GM21529 (cell line): ENCODE measurements around the gene FDXR.
A peak's percentile ranks its signal among the peaks of the same experiment; 100 is the strongest.
"Not testable (repeated sequence)": the region's sequence is repeated elsewhere in the genome, so short reads cannot be mapped to it uniquely, and the experiment has no call there.

Experiments used
- ATAC-seq: cut with Tn5 transposase; IDR thresholded peaks from one replicate; pipeline ENCODE4 v1.9.1; 2021; ENCODE audit not compliant: unreplicated experiment

Gene FDXR

DNA sequence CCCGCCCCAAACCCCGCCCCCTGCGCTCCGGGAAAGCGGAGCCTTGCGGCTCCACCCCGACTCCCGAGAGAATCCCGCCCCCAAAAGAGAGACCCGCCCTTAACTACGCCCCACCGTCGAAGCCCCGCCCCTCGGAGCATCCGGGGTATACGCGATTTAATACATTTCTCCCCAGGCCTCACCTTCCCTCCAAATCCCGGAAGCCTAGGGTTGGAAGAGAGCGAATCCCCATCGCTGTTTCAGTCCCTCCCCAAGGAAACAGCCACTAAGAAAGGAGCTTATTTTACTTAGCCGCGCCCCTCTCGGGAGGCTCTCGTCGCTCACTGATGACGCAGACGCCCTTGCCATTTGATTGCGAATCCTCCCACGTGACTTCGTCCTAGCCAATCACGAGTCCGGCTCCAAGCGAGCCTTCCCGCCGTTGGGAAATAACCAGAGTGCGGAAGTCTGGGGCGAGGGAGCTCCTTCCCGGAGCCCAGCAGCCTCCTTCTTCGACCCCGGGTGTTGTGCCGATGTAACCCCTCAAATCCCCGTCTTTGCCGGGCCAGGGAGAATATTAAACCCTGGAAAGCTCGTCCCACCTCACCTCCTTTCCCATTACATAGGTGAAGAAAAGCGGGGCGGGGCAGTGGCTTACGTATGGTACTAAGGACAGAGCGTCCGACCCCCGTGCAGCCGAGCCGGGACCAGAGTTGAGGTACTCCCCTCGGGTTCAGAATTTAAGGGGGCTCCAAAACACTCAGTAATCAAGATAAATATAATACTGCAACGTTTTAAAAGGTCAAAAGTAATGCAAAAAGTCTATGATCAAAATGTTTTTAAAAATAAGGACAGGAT is 461 bp upstream of the FDXR start:
- peak; percentile 87 for ATAC-seq

DNA sequence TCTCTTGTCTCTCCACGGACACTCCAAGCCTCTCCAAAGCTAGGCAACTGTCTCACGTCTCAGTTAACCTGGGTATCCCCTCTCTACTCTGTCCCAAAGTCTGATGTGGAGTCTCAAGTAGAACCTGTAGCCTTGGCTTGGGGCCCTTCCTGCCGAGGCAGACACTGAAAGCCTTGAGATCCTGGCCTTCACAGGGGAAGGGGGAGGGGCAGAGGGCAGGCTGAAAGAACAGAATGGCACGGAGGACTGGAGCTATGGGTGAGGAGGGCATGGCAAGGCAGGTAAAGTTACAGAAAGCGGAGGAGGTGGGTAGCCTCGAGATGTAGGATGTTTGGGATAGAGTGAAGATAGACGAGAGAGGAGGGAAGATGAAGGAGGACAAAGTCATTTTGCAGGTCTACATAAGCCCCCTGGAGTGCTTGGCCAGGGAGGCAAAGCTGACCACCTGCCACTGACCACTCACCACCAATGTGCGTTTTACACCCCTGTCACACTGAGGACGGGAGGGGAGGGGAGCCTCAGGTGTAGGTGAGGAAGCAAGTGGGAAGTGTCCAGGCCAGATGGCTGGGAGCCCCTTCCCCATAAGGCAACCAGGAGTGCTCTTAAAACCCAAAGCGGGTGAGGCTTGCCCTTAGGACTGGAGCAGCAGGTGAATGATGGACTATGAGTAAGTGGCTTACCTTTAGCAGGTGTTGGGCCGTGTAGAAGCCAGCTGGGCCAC is 1.3 kb downstream of the FDXR start:
- ATAC-seq = no peak

DNA sequence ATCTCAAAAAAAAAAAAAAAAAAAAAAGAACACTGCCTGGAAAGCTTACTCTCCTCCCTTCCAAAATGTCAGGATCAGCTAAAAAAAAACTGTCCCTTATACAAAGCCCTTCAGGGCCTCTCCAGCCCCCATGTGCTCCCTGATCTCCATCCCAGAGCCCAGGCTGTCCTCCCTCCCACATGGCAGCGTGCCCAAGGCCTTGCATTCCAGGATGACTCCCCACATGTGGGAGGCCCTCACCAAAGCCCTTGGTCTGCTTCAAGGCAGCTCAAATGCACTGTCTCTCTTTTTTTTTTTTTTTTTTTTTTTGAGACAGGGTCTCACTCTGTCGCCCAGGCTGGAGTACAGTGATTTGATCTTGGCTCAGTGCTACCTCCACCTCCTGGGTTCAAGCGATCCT is 2.3 kb downstream of the FDXR start:
- no peak for ATAC-seq

DNA sequence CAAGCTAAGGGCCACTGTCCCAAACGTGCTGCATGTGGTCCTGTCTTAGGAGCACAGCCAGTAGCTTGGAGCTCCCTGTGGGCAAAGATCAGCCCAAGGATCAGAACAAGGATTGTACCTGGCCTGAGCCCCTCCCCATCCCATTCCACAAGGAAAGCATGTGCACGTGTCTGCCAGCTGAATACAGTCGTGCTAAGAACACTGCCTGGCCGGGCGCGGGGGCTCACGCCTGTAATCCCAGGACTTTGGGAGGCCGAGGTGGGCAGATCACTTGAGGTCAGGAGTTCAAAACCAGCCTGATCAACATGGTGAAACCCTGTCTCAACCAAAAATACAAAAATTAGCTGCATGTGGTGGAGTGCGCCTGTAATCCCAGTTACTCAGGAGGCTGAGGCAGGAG is 2.8 kb downstream of the FDXR start:
- ATAC-seq = not testable (repeated sequence)

DNA sequence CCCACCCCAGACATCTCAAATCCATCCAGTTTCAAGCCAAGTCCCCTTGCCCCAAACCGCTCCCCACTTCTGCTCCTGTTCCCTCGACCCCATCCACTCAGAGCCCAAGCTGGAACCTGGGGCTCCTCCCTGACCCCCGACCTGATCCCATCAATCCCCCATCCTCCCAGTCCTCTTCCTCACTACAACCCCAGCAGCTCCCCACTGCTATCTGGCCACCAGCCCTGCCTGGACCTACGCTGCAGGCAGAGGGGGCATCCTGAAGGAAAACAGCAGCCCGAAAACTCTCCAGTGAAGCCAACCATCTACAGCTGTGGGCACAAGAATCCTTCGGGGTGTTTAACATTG is 3.9 kb downstream of the FDXR start:
- ATAC-seq = no peak

DNA sequence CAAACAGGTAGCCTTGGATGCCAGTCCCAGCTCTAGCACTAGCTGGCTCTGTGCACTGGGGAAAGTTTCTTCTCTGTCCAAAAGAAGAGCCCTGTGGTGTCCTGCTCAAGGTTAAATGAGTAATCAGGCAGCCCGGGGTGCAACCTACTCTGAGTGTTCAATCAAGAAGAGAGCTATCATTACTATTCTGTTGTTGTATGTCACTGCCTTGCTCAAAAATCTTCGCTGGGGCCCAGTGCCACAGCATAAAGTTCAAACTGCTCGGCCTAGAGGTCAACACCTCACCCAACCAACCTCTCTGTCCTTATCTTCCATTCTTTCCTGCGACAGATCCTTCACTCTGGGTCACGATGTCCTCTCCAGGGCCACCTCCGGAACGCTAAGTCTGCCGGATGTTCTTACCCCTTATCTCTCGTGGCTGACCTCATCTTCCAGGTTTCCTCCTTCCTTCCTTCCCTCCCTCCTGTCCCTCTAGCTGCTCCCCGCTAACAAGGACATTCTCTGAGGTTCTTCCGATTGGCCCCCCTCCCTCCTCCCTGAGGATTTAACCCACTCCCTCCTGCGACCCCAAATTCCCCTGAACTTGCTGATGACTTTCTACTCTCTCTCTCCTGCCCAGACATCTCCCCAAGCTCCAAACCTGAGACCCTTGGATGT is 4.4 kb downstream of the FDXR start:
- ATAC-seq = no peak

DNA sequence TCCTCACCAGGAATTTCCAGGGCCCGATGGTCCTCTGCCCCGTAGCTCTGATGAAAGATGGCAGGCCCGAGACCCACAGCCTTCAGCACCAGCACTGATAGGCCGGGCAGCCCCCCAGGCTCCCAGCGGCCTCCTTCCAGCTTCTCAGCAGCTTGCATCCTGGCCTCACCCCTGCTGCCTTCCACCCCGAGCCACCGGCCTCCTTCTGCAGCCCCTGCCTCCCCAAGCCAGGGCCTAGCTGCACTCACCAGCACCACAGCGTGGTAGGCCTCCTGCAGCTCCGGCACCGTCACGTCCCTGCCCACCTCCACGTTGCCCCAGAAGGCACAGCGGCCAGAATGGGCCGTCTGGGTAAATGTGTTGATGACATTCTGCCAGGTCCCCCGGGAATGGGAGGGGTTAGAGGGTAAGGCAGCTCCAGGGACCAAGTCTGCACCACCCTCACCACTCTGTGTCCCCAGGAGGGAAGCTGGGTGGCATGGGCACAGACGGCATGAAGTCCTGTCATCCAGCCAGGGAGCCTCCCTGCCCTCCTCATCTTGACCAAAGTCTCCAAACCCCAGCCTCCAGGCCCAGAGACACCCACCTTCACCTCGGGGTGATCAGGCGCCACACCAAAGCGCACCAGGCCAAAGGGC is 6.5 kb downstream of the FDXR start:
- ATAC-seq = no peak

DNA sequence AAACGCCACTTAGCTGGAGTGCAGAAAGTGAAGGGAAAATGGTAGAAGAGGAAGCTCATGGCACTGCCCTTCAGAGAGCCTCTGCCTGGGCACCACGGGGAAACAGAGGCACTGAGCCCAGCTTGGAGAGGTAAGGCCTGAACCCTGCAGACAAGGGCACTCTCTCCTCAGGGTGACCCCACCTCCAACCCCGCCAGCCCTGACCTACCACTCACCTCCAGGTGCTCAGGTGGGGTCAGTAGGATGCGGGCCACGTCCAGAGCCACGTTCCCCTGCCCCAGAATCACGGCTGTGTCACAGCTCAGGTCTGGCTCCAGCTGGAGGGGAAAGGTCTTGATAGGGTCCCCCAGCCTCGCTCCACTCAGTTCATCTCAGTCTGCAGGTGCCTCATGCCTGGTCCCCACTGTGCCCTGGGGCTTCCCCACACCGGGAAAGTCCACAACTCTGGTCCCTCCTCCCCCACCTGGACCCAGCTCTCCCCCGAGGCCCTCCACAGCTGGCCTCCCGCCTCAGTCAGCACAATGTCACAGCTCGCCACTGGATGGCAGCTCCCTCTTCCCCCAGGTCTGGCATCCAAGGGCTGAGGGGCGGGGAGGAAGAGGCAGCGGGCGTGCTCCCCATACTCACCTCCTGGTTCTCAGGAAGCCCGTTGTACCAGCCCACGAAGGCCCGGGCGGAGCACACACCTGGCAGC is 7.1 kb downstream of the FDXR start:
- no peak for ATAC-seq

DNA sequence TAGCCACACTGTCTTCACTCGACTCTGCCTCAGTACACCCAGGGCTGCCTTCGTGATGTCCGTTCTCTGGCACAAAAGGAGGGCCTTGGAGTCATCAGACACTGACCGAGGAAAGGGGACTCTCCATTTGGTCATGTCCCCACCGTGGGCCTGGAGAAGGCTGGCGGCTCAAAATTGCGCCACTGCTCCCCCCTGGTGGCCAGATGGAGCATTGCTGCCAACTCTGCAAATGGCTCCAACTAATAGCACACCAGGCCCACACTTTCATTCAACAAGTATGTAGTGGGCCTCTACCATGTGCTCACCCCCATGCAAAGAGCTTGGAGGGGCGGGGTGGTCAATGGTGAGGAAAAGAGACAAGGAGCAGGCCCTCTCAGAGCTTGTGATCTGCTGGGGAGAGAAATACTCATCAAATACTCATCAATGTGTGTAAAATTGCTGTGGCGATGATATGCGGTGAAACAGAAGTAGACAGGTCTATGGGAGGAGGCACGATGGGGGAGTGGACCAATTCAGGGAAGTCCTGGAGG is 7.9 kb downstream of the FDXR start:
- no peak for ATAC-seq

DNA sequence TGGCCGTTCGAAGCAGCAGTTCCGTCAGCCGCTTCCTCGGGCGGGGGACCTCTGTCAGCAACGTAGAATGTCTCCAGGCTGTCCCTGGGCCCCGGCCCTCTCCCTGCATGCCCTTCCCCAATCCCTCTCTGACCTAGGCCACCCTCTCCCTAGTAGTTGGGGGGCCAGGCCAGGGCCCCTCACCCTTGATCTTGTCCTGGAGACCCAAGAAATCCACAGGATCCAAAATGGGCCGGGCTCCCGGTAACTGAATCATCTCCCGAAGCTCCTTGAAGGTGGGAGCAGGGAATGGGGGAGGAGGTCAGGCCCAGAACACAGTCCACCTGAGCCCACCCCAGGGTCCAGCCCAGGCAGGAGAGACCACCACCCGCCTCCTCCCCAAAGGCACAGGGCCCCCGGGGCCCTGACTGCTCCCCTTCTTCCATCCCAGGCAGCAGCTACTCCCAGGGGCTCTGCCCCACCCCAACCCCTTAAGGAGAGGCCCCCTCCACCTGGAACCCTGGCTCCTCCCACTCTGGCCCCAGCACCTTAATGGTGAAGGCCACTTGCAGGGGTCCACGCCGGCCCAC is 8.4 kb downstream of the FDXR start:
- no peak for ATAC-seq

DNA sequence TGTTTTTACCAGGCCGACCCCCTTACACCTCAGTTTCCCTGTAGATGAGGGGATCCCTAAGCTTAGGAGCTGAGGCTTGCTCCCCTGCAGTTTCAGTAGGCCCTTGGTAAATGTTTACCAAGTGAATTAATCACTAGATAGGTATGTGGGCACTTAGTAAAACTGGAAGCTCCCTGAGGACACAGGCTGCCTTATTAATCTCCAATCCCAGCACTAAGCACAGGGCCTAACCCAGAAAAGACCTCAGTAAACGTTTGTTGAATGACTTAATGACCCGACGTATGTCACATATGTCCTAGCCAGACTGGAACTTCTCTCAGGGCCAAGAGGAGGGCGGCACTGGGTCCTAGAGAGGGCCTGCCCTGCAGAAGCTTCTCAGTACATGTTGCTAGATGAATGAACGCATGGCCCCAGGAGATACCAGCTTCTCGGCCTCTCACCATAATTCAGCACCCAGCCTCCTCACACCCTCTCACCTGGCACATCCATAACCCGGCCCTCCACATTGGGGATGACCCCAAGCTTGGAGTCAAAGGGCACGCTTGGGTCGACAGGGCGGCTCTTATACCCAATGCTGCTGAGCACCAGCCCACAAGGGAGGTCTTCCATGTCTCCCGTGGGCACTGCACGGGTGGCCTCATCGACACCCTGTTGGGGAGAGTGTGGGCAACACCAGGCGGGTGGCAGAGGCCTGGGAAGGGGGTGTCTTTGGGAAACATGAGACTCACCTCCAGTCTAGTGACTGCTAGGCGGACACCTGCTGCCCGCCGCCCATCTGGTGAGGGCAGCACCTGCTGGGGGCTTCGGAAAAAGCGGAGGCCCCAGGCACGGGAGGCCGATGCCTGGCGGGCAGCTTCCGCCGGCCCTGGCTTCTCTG is 9.1 kb downstream of the FDXR start:
- ATAC-seq = no peak

DNA sequence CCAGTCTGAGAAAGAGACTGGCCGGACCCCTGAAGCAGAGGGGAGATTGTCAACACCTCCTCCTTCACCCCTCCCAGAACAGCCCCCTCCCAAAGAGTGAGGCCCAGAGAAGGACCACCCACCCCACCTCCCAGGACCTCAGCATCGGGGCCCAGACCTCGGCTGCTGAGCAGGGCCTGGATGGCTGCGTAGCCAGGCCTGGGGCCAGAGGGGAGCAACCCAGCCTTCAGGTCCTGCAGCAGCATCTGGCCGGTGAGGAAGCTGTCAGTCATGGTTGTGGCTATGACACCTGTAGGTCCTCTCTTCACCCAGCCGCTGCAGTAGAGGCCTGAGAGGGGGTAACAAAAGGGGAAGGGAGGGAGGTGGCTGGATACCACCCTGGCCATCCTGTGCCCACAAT is 9.9 kb downstream of the FDXR start:
- no peak for ATAC-seq

DNA sequence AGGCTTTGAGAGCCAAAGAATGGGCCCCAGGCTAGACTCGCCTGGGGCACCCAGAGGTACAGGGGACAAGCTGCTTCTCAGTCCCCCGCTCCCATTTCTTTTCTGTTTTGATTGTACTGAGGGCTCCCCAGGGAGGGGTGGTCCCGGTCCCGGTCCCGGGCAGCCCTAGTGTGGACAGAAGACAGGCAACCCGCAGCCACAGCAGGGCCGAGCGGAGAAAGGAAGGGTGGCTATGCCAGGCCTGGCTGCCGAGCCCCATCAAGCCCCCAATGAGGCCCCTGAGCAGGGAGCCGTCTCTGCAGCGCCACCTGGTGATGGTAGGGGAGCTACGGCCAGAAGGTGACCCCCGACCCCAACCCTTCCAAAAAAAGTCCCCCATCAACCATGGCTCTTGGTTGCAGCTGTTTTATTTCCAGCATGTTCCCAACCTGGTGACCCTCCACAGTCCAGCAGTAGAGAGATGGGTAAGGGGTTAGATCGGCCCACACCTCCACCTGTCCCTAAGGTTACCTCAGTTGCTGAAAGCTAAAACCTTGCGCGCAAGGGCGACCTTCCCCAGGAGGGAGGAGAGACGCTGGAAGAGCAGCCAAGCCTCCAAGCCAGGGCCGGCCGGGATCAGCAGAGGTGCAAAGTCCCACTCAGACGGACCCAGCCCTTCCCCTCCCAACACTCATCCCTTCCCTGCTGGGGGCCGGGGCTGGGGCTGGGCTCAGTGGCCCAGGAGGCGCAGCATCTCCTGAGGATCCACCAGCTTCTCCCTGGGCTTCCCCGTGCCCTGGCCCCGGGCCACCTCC is 10.5 kb downstream of the FDXR start:
- ATAC-seq = no peak

DNA sequence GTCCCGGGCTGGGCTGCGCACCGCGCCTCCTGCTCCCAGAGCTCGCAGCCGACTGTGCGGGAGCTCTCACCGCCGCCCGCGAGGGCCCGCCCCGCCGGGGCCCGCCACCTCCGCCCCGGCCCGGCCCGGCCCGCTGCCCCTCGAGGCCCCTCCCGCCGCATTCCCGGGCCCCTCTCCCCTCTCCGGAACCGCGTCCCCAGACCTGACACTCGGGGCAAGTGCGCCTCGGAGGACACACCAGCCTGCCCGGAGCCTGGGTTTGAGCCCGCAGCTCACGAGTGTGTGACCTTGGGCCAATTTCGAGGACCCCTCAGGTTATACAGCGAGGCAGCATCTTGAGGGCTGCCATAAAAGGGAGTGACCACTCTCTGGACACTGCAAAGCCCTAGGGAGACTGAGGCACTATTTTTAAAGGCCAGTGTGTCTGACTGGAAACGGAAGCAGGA is 11.1 kb downstream of the FDXR start:
- no peak for ATAC-seq

DNA sequence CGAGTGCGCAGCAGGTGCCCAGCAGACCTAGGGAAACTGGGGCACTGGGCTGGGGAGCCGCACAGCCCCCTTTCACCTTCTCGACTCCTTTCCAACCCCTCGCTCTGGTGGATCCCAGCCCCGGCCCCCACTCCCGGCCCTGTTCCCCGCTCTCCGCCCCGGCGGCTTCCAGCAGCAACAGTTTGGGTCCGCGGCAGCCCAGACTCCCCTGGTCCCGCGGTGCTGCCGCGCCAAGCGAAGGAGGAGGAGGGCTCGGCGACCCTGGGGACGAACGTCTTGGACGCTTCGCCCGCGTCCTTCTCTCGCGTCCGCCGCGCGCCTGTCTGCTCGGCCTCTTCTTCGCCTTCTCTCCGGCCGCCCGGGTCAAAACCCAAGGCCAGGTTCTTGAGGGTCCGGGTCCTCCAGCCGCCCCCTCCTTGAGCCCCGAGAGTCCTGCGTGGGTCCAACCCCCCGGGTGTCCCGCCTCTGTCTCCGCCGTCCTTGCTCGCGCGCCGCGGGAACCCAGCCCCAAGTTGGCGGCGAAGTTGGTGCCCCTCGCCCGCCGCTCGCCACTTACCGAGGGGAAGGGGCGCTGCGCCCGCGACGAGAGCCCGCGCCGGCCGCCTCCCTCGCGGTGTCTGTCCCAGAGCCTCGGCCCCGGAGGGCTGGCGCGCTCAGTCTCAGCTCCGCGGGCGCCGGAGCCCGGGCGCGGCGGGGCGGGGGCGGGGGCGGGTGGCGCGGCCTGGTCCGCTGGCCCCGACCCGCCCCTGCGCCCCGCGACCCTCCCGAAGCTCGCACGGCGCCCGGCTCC is 11.7 kb downstream of the FDXR start:
- no peak for ATAC-seq

DNA sequence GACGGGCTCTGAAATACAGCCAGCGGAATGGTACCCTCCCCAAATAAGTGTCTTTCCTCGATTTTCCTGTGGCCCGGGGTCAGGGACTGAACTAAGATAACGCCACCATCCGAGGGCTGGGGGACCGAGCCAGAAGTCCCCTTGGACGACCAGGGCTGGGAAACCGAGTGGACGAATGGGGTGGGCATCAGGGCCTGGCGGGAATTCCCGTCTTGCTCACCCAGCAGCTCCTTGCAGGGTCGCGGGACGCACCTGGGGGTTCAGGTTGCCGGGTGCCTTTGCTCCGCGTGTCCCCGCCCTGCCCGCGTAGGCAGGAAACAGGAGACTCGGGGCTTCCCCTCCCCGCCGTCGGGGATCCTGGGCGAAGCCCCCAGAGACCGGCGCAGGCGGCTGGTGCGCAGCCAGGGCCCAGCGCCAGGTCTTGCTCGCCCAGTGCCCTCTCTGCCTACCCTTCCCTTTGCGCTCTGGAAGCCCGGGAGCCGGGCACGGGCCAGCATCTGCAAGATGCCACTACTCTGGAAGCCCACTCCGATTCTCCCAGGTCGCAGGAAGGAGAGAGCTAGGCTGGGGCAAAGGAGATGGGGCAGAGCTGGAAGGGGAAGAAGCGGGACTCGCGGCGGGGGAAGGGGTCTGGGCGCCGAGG is 12.4 kb downstream of the FDXR start:
- ATAC-seq = no peak

DNA sequence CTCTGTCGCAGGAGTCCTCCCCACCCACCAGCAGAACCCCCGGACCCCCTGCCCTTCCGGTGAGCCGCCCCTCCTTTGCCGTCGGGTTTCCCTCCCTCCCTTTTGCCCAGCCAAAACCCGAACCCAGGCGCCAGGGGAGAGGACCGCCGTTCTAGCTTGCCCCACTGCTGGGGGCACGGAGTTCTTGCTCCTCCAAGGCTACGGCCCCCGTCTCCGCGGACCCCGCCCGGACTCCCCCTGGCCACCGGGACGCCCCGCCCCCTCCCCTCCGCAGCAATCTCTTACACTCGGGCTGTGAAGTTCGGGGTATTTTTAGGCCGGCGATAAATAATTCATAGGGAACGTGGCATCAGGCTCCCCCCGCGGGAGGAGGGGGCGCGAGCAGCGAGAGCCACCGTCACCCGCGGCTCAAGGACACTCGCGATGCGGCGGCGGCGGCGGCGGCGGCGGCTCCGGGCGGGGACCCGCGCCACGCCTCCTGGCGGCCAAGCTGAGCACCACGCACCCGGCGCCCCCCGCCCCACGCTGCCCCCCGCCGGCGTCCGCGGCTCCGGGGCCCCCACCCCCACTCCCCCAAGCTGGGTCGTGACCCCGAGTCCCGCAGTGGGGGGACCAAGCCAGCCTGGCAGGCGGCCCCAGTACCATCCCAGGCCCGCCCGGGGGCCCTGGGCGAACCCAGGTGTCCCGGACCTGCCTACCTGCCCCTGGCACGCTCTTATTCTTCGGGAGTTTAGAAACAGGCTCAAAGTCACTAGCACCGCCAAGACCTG is 13.2 kb downstream of the FDXR start, which contains the start of gene GRIN2C:
Gene GRIN2C, minus strand, starts transcription at position 427 of the 770 bp plus-strand sequence. CDS start 4,793 bp downstream, outside the sequence.
- no peak for ATAC-seq
